NCI-H2196 treated with DMSO at 0.1 percent for 48 hours (cell line): ENCODE data around the gene OXA1L.
"Not testable (repeated sequence)": the region's sequence is repeated elsewhere in the genome, so short reads cannot be mapped to it uniquely, and the experiment has no call there.

ENCODE experiments used
- DNase-seq: peaks from one replicate; lab custom pipeline; 2025; ENCODE audit not compliant: unreplicated experiment; lab: John Stamatoyannopoulos, UW

Gene OXA1L

DNA sequence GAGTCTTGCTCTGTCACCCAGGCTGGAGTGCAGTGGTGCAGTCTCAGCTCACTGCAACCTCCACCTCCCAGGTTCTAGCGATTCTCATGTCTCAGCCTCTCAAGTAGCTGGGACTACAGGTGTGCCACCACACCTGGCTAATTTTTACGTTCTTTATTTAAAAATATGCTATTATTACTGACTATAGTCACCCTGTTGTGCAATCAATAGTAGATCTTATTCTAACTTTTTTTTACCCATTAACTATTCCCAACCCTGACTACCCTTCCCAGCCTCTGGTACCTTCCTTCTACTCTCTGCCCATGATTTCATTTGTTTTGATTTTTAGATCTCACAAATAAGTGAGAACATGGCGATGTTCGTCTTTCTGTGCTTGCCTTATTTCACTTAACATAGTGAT lies 2.5 kb downstream of the OXA1L start:
- DNase-seq, result no peak

DNA sequence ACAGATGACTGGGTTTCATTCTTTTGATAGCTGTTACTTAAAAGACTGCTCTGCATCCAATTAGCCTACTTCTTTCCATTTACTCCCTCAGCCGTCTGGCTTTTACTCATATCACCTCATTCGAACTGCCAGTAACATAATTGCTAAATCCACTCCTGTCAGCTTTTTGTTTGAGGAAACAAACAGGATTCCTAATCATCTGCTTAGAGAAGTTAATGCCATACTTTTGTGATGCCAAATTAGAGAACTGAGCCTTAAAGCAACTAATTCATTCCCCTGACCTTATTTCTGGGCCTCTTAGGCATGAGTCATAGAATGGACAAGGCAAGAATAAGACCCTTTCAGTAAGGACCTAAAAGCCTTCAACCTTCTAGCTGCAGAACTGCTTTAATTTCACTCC lies 2.9 kb downstream of the OXA1L start:
- no peak for DNase-seq

DNA sequence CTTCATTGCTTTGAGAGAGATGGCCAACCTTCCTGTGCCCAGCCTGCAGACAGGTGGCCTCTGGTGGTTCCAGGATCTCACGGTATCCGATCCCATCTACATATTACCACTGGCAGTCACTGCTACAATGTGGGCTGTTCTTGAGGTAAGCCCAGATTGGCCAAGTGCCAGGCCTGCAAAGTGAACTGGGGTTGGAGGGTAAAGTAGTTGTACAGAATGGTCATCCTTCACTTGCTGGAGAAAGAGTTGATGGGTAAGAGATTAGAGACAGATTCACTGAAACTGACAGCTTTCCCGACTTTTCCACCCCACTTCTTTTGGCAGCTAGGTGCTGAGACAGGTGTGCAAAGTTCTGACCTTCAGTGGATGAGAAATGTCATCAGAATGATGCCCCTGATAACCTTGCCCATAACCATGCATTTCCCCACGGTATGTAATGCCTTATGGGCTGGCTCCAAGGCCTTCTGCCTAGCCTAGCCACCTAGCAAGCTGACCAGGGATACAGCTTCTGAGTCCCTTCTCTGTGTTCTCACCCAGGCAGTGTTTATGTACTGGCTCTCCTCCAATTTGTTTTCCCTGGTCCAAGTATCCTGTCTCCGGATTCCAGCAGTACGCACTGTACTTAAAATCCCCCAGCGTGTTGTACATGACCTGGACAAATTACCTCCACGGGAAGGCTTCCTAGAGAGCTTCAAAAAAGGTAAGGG lies 4.1 kb downstream of the OXA1L start:
- DNase-seq, result no peak

DNA sequence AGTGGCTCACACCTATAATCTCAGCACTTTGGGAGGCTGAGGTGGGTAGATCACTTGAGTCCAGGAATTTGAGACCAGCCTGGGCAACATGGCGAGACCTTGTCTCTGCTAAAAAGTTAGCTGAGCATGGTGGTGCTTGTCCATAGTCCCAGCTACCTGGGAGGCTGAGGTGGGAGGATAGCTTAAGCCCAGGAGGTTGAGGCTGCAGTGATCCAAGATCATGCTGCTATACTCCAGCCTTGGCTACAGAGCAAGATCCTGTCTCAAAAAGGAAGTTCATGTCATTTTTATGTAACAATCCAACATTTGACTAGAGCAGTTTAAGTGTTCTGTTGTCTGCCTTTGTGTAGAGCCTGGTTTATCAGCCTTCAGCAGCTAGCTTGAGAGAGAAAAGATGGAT lies 6.2 kb downstream of the OXA1L start:
- no peak for DNase-seq

DNA sequence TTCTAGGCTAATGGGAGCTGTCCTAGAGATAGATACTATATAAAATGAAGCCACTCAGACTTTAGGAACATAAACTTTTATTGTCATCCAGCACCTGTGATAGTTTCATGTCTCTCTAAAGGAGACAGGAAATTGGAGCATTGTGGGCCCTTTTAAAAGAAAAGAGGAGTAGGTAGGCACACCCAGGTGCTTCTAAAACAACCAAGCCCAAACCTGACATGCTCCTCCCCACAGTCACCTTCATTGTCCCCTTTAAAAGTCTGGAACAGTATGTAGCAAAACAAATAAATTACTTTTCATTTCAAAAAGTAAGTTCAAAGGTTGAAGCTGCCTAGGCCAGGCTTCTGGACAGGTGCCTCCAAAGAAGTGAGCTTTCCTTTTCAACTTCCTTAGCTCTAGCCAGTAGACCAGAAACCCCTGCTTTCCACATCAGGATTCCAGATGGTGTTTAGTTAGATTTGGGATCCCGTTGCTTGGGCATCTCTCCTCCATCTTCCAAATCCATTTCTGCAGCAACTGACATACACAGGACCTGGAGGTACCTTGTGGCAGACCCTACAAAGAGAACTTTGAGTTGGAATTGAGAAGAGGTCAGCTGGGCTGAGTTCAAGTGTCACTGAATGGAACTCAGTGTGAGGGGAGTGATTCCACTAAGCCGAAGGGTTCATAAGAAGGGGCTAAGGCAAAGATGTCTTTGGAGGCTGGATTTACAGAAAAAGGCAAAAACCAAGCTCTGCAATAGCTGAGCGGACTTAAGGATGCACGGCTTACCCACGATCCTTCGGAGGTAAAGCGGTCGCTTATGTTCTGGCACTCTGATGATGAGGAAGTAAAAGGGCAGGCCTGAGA lies 6.9 kb downstream of the OXA1L start:
- no peak for DNase-seq

DNA sequence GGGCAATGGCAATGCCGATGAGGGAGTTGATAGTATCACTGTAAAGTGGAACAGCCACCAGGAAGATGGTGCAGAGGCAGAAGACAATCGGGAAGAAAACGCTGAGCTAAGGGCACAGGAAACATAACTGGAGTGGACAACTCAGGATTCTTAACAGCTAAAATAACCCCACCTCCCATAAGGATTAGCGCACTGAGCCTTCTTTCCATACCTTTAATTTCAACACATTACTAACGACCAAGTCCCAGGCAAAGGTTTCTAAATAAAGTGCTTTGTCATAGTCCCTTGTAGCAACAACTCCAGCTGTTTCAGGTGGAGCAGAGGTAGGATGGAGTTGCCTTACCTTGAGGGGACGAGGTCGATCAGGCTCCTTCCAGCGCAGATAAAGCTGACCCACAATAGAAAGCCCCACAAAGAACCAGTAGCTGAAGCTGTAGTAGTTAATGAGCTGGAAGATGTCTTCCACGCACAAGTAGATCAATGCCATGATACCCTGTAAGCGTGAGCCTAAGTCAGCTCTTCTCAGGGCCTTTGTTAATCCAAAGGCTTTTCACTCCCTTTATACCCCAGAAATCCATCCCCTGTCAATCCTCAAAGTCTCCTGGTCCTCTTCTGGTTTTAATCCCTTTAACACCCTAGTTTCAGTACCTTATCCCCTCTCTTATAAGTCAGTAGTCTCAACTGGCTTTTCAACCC lies 7.7 kb downstream of the OXA1L start:
- DNase-seq, result no peak

DNA sequence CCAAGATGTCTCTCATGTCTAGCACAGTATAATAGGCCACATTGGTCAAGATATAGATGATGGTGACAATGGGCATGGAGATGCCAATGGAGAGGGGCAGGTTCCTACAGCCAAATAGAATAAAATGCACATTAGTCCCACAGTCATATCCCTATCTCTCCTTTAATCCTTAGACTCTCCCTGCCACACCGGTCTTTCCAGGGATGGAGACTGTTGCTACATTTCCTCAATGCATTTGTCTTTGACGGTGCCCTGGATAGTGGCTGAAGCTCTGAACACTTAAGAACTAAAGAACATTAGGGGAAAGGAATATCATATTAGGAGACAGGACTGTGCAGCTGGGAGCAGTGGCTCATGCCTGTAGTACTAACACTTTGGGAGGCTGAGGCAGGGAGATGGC lies 9.7 kb downstream of the OXA1L start:
- DNase-seq, result no peak

DNA sequence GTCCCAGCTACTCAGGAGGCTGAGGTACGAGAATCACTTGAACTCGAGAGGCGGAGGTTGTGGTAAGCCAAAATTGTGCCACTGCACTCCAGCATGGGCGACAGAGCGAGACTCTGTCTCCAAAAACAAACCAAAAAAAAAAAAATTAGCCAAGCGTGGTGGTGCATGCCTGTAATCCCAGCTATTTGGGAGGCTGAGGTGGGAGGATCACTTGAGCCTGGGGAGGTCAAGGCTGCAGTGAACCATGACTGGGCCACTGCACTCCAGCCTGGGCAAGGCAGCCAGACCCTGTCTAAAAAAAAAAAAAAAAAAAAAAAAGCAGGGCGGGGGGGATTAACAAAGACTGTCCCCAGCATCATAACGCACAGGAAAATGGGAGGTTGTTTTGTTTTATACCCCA lies 10.4 kb downstream of the OXA1L start:
- DNase-seq, result not testable (repeated sequence)

DNA sequence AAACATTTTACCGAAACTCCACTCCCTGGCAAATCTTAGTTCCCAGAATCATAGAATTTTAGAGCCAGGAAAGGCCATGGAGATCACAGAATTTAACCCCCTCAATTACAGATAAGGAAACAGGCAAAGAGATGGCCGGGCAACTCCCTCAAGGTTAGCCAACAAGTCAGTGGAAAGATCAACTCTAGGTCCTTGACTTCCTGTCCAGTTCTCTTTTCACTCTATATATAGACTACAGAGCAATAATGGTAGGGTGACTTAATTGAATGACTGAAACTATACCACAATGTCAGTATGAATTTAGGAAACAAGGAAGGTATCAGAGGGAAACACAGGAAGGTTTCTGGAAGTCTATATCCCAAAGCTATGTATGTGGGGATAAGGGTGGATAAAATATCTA lies 11.6 kb downstream of the OXA1L start:
- no peak for DNase-seq

DNA sequence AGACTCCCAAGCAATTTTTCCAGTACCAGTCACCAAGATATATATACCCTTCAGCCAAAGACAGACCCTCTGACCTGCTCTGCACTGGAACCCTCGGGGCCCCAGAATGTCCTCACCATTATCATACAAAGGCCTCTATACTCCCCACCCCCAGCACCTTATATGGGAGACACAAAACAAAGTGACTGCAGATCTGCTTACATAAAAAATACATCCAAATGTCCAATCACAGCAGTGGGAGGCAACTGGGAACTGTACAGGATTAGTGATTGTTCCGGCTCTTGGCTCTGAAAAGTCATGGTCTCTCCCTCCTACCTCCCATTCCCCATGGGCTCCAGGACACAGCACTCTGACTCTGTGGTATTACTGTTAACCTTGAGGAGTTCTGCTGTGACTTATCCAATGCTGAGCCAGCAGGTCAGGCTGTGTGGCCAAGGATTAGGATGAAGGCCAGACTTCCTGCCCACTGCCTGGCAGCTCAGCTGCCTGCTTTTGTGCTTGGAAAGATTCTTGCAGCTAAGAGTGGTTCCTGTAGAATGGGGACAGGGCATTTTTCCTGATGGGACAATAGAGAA lies 13.7 kb downstream of the OXA1L start:
- DNase-seq, result no peak

DNA sequence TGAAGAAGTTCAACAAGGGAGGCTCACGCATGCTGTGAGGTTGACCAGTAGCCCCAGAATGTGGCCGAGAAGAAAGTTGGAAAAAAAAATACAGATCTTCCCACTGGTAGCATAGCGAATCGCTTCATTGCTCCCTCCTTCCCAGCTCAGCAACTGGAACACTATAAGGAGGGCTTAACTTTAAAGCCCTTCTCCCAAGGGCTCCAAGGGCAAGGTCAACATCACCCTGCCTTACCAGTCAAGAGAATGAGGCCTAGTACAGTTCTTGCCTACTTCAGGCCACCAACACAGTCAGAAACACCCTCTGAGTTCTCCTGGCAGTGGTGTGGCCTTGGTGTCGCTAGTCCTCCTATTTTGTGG lies 14.4 kb downstream of the OXA1L start:
- DNase-seq, result no peak

DNA sequence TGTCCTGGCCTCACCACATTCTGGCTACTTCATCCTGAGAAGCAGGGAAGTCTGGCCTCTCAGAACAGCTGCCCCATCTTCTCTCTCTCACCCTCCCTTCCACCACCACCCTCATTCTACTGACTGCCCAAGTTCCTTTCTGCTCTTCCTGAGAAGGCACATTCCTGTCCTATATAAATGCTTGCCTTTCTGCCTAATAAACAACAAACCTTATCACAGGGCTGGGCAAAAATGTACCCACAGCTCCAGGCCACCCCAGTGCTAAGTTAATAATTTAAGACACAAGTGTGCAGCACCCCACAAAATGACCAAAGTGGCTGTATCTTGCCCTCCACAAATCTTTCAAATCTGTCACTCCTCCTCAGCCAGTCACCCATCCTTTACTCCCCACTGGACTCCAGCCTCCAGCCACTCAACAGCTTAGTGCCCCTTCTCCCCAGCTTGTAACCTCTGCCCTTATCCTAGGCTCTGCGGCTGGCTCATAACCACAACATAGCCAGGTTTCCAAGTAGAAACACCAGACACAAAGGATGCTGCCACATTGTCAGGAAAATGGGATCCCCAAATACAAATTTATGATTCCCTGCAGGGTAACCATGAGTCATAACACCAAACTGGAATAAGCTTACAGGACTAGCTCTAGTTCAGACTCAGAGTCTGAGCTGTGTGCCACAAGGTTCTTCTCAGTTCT lies 15.0 kb downstream of the OXA1L start:
- DNase-seq, result no peak

DNA sequence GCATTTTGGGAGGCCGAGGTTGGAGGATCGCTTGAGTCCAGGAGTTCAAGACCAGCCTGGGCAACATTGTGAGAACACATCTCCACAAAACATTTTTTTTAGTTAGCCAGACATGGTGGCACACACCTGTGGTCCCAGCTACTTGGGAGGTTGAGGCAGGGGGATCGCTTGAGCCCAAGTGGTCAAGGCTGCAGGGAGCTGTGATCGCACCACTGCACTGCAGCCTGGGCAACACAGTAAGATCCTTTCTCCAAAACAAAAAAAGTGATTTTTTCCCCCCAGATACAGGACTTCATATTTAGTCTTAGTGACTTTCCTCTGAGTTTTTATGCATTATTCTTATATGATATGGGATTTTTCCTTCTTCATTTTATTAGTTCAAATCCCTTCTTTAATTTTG lies 20.2 kb downstream of the OXA1L start:
- DNase-seq, result no peak

DNA sequence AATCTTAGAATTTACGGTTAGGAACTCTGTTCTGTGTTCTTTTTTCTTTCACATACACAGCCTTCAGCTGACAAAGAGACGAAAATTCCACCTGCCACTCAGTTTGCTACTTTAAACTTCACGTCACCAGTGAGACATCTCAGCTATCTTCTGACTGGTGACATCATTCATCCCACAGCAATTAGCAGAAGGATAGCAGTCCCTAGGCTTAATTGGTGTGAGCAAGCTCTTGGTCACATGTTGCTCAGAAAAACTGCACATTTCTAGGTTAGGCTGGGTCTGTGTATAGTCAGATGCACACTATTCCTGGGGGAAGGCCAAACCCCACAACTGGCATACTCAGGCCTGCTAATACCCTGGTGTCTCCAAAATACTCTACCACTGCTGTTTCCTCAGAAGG lies 24.8 kb downstream of the OXA1L start:
- no peak for DNase-seq

DNA sequence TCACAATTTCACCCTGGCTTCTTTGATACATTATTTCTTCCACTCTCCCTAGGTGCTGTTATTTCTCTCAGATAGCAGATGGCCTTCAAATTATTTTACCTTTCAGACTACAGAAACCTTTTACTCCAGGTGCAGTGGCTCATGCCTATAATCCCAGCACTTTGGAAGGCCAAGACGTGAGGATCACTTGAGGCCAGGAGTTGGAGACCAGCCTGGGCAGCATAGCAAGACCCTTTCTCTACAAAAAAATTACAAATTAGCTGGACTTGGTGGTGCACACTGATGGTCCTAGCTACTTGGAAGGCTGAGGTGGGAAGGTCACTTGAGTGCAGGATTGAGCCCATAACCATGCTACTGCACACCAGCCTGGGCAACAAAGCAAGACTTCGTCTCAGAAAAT lies 25.7 kb downstream of the OXA1L start:
- no peak for DNase-seq

DNA sequence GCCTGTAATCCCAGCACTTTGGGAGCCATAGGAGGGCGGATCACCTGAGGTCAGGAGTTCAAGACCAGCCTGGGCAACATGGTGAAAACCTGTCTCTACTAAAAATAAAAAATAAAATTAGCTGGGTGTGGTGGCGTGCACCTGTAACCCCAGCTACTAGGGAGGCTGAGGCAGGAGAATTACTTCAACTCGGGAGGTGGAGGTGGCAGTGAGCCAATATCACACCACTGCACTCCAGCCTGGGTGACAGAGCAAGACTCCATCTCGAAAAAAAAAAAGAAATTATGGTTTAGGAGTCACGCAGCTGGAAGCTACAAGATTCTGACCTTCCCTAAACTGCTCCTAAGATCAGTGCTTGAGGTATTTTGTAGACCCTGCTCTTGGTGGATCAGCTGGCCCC lies 27.1 kb downstream of the OXA1L start:
- not testable (repeated sequence) for DNase-seq

DNA sequence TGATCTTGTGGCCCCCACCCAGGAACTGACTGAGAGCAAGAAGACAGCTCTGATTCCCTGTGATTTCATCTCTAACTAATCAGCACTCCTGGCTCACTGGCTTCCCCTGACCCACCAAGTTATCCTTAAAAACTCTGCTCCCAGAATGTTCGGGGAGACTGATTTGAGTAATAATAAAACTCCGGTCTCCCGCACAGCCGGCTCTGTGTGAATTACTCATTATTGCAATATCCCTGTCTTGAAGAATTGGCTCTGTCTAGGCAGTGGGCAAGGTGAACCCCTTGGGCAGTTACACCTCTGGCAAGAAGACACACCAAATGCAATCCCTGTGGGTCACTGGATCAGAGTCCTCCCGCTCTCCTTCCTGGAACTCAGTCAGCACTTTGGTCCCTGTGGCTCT lies 27.5 kb downstream of the OXA1L start:
- no peak for DNase-seq

DNA sequence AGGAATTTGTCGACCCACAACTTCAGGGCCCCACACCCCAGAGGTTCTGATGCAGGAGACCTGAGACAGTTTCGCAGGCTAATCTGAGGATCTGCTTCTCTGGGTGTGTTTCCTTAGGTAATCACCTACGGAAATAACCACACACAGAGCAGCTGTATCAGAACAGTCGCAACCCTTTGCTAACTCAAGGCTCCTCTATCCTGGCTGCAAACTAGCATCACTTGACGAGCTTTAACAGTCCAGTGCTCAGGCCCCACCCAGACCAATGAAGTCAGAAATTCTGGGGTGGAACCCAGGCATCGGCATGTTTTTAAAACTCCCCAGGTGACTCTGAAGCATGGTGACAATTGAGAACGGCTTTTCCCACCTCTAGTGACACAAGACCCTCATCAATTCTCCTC lies 28.1 kb downstream of the OXA1L start:
- no peak for DNase-seq

DNA sequence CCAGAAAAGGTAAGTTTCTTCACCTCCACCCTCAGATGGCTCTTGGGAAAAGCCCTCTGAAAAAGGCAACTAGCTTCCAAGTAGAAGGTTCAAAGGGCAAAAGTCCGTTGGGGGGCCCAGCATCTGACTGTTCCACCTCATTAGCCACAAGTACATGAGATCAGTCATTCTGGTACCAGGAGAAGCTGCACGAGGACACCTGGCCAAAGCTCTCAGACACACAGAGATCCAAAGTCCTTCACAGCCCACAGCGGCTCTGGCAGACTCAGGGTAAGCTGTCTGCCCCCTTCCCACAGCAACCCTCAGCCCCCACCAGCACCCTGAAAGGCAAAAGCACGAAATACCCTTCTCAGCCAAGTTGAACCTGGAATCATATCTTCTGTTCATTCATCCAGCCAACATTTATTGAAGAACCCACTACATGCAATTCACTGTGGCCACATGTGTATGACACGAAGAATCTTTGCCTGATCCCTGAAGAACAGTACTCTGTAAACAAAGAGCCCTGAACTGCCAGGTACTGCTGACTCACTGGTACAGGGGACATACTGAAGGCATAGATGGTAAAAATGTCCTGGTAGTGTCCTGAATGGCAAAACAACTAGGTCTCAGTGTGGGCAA lies 29.7 kb downstream of the OXA1L start:
- DNase-seq, result no peak

DNA sequence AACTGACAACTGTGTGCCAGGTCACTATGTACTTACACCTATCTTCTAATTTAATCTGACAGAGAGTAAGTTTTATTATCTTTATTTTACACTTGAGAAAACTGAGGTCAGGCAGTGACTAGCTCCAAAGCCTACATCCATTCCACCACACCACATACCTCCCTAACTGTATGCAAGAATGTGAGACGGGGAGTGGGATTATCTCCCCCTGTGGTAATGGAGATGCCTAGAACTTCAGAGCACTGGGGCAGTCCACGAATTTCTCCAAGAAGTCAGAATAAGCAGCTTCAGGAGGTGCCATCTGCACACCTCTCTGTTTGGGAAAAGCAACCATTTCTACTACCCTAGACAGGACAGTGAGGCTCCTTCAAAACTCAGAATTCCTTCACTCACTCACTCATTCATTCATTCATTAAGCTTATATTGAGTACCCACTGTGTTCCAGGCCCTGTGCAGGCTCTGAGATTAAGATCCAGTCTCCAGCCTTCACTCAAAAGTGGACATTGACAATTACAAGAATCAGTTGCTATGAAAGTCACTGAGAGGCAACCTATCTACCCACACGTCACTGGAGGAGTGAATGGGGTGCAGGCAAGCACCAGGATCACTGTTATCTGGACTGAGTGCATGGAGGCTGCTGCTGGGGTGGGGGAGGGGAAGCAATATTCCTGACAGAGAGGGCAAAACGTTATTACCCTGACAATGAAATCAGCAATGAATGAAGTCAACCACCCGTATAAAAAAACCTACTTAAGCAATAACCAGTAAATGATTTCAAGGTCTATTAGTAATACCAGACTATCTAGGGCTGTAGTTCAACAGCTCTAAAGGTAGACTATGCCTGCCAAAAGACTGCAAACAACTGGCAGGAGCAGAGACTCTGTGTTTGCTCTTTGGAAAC lies 30.8 kb downstream of the OXA1L start:
- DNase-seq, result no peak
